Measurements from ENCODE around the gene VPS13D. TPM values are rescaled to one million over a fixed set of nuclear protein-coding genes. Genes with fewer than 3 reads are reported as not detected.

Gene VPS13D
- total and polyA plus RNA-seq, 2 donors (not counting 3 experiments of a cell fraction or from before 2014, with no cell fraction given): 13.6 to 48.5 TPM

- intact Hi-C loops (cut with micrococcal nuclease): no loop called here
These were observed 302.8 kb downstream of the VPS13D start for GRCh38 chr1:12532405-12533315.

More at GRCh38 chr1:12532405-12533315, 302.8 kb downstream of the VPS13D start:
- TF ChIP-seq GATA2 (IDR thresholded peaks at IDR 0.05; ENCODE audit: insufficient read depth, insufficient read length, low read depth, low read length): no peak
- TF ChIP-seq MAX (IDR thresholded peaks at IDR 0.05; ENCODE audit: insufficient read depth, insufficient read length): no peak
- TF ChIP-seq EZH2 (IDR thresholded peaks at IDR 0.05; ENCODE audit: borderline replicate concordance, low read depth, low read length, severe bottlenecking): no peak
- no peak for TF ChIP-seq POLR2A (IDR thresholded peaks at IDR 0.05; ENCODE audit: low read depth, low read length)
- no peak for TF ChIP-seq MYC (IDR thresholded peaks at IDR 0.05; ENCODE audit: low read depth, low read length)
- TF ChIP-seq JUN (IDR thresholded peaks at IDR 0.05; ENCODE audit: borderline replicate concordance, insufficient read depth, insufficient read length, low read depth): no peak
- TF ChIP-seq FOS (IDR thresholded peaks at IDR 0.05; ENCODE audit: borderline replicate concordance, insufficient read depth, low read length): no peak
- TF ChIP-seq CTCF (IDR thresholded peaks at IDR 0.05; ENCODE audit: extremely low read depth in 1 of 2, insufficient read depth in 1 of 2, low read depth in 1 of 2, low read length in 2 of 2): no peak
- no peak for TF ChIP-seq POLR2AphosphoS5 (IDR thresholded peaks at IDR 0.05; ENCODE audit: insufficient read depth, low read depth, low read length)
- no peaks in the 10 kb centered on the region for H3K79me2 ChIP-seq (ENCODE audit: control insufficient read depth, insufficient read depth, low read length)
- DNase-seq (ENCODE audit: low read depth, low spot score) (no peak), FAIRE-seq (no peak)
- POLR2A ChIA-PET: no interaction called here
- no peak overlapping the region for H3K4me3 ChIP-seq (replicated peaks in 1 of 3; ENCODE audit: insufficient read depth in 1 of 3, low read depth in 1 of 3, low read length in 3 of 3)
- H3K36me3 ChIP-seq (ENCODE audit: control insufficient read depth in 2 of 2, extremely low read depth in 1 of 2, insufficient read depth in 2 of 2, low read length in 2 of 2): no peaks in the 10 kb centered on the region
- H3K9me1 ChIP-seq (replicated peaks; ENCODE audit: control insufficient read depth, extremely low read depth, insufficient read depth, low read length): no peaks in the 10 kb centered on the region
- no peaks in the 10 kb centered on the region for H3K4me1 ChIP-seq (ENCODE audit: control insufficient read depth, extremely low read depth, insufficient read depth, low read length)
- no peak overlapping the region for H3K4me2 ChIP-seq (ENCODE audit: insufficient read depth, low read length)
- H3K27me3 ChIP-seq (ENCODE audit: control insufficient read depth in 2 of 2, insufficient read depth in 2 of 2, low read length in 2 of 2): no peaks in the 10 kb centered on the region
- no TSS peak for BruUV-seq (replicated peaks)
- dilution Hi-C loops (cut with MboI; ENCODE audit: extremely low pct_ligation_motif_present, low sequenced_read_pairs): no loop called here
- CTCF ChIA-PET: no interaction called here
- no peak overlapping the region for H3K9ac ChIP-seq (replicated peaks; ENCODE audit: extremely low read depth, insufficient read depth, low read length)
- H3K9me3 ChIP-seq (replicated peaks; ENCODE audit: control insufficient read depth, insufficient read depth, low read length): no peaks in the 10 kb centered on the region
- H2AFZ ChIP-seq (ENCODE audit: low read depth, low read length): no peak overlapping the region
- H4K20me1 ChIP-seq (replicated peaks; ENCODE audit: control insufficient read depth, extremely low read depth, insufficient read depth, low read length): no peaks in the 10 kb centered on the region
- no peak overlapping the region for H3K27ac ChIP-seq (ENCODE audit: insufficient read depth, low read depth, low read length)

Data from endothelial cell of umbilical vein (primary cell).